Measurements from ENCODE around the gene PRIM2. TPM values are rescaled to one million over a fixed set of nuclear protein-coding genes. Genes with fewer than 3 reads are reported as not detected.
"Not testable (repeated sequence)": the region's sequence is repeated elsewhere in the genome, so short reads cannot be mapped to it uniquely, and the experiment has no call there.

The PRIM2 gene
- total RNA-seq, 1 donor from 2014 or later, result 21.0 TPM

DNA sequence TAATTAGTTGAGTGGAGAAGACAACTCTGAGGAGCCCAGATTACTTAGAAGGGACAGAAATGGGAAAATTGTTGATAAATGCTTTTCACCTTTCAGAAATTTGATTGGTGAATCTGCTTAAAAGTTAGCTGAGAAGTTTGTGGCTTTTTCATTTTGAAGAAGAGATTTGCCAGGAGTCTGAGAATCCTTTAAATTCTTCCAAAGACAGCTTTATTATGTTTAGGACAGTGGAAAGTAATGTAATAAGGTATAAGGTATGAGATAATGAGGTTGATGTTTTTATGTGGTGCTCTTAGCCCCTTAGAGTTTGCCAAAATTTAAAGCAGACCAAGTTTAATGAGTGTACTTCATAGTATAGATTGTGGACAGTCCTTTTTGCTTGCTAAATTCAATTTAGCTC is 42.3 kb downstream of the PRIM2 start:
- not testable (repeated sequence) for DNase-seq (ENCODE audit: low read depth); H3K4me3 ChIP-seq (ENCODE audit: low read depth, low read length)

DNA sequence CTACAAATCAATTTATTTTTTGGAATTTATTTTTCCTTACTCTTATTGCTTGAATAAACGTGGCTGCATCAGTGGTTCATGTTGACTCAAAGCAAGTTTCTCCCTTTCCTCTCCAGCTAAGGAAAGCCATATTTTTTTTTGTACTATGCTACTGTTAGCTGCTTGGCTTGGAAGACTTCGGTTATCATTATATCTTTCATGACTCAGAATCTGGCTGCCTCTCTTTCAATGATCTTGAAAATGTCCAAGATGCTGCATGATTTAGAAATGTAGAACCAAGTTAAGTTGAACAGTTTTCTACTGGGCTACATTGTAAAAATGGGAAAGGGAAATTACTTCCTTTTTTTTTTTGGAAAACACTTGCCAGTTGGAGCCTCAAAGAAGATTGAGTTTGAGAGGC is 44.9 kb downstream of the PRIM2 start:
- not testable (repeated sequence) for DNase-seq (ENCODE audit: low read depth); H3K4me3 ChIP-seq (ENCODE audit: low read depth, low read length)

DNA sequence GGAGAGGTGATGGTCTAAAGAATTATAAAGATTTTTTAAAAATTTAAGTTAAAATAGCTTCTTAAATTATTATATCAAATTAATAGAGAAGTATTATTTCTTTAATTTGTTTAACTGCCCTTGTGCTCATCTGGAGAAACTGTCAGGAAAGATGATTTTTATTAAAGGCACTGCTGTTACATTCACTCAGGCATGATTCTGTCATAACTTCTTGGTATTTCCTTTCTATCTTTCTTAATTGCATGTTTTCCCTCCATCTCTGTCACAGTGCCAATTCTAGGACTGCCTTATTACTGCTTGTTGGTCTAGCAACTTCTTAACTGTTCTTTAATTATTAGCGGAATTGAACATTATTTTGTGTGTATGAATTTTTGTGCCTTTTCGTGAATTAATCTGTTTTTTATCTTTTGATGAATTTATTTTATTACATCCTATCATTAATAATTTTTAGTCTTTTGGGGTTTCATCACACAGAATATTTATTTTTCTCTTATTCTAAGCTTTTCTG is 47.7 kb downstream of the PRIM2 start:
- not testable (repeated sequence) for DNase-seq (ENCODE audit: low read depth); H3K4me3 ChIP-seq (ENCODE audit: low read depth, low read length)

DNA sequence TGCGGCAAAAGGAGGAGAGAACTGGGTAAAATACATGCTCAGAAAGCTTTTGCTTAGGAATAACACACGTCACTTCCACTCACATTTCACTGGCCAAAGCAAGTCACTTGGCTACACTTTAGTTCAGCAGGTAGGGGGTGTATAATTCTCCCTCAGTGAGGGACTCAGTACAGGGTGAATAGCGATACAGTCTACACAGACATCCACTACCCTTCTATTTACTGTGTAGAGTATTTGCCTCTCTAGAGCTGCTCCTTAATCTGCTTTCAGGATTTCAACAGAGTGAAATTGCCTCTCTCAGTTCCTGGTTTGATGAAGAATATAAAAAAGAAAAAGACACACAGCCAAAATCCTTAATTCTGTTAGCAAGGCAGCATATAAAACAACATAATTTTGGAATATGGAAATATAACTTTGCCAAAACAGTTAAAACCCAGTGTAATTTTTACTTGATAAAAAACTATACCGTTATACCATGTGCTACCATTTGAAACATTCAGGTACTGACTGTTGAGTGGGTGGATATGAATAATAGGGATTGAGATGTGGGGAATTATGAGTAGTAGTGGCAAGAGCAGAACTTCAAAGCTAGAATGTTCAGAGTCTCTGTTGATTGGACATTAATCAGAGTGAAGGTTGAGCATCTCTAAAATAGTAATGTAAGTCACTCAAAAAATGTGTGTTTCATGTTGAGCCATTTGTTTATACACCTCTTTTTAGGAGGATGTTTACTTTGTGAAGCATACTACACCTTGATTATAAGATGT is 51.7 kb downstream of the PRIM2 start:
- not testable (repeated sequence) for DNase-seq (ENCODE audit: low read depth); H3K4me3 ChIP-seq (ENCODE audit: low read depth, low read length)

DNA sequence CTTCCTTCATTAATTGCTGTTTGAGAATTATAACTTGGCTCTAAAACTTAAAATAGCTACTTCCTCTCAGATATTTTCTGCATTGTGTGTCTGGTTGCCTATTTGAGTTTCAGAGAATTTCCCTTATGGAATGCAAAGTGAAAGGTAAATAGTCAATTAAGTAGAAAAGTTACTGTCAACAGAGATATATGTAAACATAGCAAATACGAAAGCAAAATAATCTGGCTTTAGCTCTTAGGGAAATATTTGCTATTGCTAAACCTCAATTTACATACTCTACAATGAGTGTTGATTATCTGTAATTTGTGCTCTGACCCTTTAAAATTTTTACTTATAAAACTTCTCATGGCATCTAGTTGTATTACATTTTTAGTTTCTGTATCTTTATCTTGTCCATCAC is 54.3 kb downstream of the PRIM2 start:
- not testable (repeated sequence) for DNase-seq (ENCODE audit: low read depth); H3K4me3 ChIP-seq (ENCODE audit: low read depth, low read length)

DNA sequence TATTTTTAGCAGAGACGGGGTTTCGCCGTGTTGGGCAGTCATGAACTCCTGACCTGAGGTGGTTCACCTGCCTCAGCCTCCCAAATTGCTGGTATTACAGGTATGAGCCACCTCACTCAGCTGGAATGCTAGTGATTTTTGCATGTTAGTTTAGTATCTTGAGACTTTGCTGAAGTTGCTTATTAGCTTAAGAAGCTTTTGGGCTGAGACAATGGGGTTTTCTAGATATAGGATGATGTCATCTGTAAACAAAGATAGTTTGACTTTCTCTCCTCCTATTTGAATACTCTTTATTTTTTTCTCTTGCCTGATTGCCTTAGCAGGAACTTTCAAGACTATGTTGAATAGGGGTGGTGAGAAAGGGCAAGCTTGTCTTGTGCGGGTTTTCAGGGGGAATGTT is 57.3 kb downstream of the PRIM2 start:
- H3K4me3 ChIP-seq (ENCODE audit: low read depth, low read length); DNase-seq (ENCODE audit: low read depth): not testable (repeated sequence)

DNA sequence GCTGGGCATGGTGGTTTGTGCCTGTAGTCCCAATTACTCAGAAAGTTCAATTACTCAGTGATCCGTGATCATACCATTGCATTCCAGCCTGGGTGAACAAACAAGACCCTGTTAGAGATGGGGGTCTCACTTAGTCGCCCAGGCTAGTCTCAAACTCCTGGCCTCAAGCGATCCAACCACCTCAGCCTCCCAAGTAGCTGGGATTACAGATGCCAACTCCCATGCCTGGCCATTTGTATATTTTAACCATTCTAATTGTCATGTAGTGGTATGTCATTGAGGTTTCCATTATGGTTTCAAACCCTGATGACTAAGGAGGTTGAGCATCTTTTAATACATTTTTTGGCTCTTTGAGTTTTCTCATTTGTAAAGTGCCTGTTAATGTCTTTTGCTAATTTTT is 58.7 kb downstream of the PRIM2 start:
- not testable (repeated sequence) for H3K4me3 ChIP-seq (ENCODE audit: low read depth, low read length); DNase-seq (ENCODE audit: low read depth)

DNA sequence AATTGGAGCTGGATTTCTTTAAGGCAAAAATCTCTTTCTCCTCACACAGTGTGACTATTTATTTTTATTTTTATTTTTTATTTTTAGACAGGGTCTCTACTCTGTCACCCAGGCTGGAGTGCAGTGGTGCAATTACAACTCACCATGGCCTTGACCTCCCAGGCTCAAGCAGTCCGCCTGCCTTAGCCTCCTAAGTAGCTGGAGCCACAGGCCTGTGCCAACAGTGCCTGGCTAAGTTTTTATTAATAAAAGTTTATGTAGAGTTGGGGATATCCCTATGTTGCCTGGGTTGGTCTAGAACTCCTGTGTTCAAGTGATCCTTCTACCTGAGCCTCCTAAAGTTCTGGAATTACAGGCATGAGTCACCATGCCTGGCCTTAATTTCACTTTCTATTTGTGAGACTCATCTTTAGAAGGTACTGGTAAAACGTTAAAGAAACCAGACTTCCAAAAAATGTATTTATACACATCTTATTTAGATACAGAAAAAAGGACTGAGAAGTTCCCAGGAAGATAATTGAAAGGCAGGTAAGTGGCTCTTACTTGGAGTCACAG is 71.7 kb downstream of the PRIM2 start:
- not testable (repeated sequence) for H3K4me3 ChIP-seq (ENCODE audit: low read depth, low read length); DNase-seq (ENCODE audit: low read depth)

DNA sequence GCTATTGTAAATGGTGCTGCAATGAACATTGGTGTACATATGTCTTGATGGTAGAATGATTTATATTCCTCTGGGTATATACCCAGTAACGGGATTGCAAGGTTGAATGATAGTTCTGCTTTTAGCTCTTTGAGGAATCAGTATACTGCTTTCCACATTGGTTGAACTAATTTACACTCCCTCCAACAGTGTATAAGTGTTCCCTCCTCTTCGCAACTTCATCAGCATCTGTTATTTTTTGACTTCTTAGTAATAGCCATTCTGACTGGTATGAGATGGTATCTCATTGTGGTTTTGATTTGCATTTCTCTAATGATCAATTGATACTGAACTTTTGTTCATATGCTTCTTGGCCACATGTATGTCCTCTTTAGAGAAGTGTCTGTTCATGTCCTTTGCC is 73.4 kb downstream of the PRIM2 start:
- not testable (repeated sequence) for H3K4me3 ChIP-seq (ENCODE audit: low read depth, low read length); DNase-seq (ENCODE audit: low read depth)

DNA sequence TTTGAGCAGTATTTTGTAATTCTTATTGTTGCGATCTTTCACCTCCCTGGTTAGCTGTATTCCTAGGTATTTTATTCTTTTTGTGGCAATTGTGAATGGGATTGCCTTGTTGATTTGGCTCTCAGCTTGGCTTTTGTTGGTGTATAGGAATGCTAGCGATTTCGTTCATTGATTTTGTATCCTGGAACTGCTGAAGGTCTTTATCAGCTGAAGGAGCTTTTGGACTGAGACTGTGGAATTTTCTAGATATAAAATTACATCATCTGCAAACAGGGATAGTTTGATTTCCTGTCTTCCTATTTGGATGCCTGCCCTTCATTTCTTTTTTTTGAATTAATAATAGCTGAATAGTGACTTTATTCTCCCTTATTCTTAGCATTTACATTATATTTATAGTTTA is 74.6 kb downstream of the PRIM2 start:
- not testable (repeated sequence) for DNase-seq (ENCODE audit: low read depth); H3K4me3 ChIP-seq (ENCODE audit: low read depth, low read length)

DNA sequence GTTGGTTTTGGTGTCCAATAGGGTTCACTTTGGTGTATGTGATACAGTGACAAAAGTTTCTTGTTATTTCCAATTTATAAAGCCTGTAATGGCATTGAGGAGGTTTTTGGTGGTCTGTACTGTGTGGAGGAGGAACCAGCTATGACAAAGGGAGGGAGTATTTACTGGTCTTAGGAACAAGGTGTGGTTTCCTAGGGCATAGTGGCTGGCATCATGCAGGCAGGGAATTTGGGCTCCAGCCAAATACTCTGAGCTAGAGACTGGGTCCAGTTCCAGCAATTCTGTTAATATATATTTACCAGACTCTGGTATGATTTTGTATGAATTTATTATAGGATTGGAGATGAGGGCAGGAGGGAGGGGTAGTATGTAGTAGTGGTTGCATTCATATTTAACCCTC is 101.9 kb downstream of the PRIM2 start:
- DNase-seq (ENCODE audit: low read depth); H3K4me3 ChIP-seq (ENCODE audit: low read depth, low read length): not testable (repeated sequence)

DNA sequence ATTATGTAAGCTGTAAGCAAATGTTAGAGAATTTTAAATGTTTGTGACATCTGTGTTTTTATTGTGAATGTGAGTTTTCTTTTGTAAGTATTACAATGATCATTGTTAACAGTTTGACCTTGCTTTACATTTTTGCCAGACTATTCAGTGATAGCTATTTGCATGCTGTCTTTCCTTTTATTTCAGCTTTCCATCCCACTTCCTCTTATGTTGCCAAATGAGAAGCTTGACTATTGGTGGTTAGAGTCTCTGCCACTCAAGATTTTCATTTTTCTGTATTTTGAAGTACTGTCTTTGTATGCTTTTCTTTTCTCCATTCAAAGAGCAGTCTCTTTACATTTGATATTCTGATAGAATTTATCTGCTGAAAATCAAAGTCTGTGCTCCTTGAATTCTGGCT is 104.1 kb downstream of the PRIM2 start:
- H3K4me3 ChIP-seq (ENCODE audit: low read depth, low read length), result no peak overlapping the region
- TF ChIP-seq, protein P1, sequence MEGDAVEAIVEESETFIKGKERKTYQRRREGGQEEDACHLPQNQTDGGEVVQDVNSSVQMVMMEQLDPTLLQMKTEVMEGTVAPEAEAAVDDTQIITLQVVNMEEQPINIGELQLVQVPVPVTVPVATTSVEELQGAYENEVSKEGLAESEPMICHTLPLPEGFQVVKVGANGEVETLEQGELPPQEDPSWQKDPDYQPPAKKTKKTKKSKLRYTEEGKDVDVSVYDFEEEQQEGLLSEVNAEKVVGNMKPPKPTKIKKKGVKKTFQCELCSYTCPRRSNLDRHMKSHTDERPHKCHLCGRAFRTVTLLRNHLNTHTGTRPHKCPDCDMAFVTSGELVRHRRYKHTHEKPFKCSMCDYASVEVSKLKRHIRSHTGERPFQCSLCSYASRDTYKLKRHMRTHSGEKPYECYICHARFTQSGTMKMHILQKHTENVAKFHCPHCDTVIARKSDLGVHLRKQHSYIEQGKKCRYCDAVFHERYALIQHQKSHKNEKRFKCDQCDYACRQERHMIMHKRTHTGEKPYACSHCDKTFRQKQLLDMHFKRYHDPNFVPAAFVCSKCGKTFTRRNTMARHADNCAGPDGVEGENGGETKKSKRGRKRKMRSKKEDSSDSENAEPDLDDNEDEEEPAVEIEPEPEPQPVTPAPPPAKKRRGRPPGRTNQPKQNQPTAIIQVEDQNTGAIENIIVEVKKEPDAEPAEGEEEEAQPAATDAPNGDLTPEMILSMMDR (conservative IDR thresholded peaks at IDR 0.05; ENCODE audit: low read depth, low read length), result no peak
- no peak for DNase-seq (ENCODE audit: low read depth)

DNA sequence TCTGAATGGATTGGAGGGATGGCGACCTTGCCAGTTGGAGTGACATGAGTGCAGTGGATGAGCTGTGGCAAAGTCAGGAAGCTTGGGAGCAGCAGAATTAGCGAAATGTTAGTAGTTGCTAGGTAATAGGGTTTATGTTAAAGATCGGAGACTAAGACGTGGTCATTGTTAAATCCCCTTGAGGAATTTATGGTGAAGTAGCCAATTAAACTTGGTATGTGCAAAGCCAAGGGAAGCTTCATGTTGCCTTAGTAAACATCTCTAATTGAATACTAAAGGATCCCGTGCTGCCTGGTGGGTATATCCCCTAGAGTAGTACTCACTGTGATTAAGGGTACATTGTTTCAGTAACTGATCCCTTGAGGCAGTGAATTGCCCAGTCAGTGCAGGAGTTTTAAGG is 106.0 kb downstream of the PRIM2 start:
- TF ChIP-seq, protein P1 (conservative IDR thresholded peaks at IDR 0.05; ENCODE audit: low read depth, low read length), result no peak
- no peak overlapping the region for H3K4me3 ChIP-seq (ENCODE audit: low read depth, low read length)
- DNase-seq (ENCODE audit: low read depth), result no peak

DNA sequence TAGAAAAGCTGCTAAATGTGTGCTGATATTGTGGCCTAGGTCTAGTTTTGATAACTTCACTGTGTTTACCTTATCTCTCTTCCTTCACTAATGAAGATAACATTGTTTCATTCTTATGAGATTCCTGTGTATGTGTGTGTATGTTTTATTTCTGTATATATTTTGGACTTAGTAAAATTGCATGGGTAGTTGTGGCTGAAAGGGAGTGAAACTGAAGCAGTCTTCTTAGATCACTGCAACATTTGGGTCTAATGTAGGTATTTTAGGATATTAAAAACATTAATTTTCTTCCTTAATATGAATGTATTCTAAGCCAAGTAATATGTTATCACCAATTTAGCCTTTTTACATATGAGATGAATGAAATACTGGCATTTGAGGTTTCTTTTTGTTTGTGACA is 114.3 kb downstream of the PRIM2 start:
- not testable (repeated sequence) for DNase-seq (ENCODE audit: low read depth); H3K4me3 ChIP-seq (ENCODE audit: low read depth, low read length)
